HepG2 (cell line): ENCODE data around the gene PRSS3.

Experiments used
- EZH2 ChIP-seq: conservative IDR thresholded peaks from 2 replicates; pipeline ENCODE4 v1.6.1; 2012; ENCODE audit warnings: mild to moderate bottlenecking, low read depth, low read length, moderate library complexity
- FOXK2 ChIP-seq: fragments of 450-650 bp; IDR thresholded peaks from 2 replicates; pipeline ENCODE4 v1.6.1; 2016
- POLR2AphosphoS5 ChIP-seq: IDR thresholded peaks from 2 replicates; pipeline ENCODE4 v1.6.1; 2012; ENCODE audit warnings: low read depth, low read length
- ZBTB43 ChIP-seq: sonication (generic); formaldehyde crosslinking; conservative IDR thresholded peaks from 2 replicates; pipeline ENCODE4 v1.4.0; 2020; ENCODE audit warnings: missing genetic modification reagents
- ZNF280B ChIP-seq: sonication (generic); formaldehyde crosslinking; IDR thresholded peaks from 2 replicates; pipeline ENCODE4 v1.5.0; 2020; ENCODE audit warnings: missing genetic modification reagents, mild to moderate bottlenecking, borderline replicate concordance

GRCh38 chr9:33795819-33796218 is 458 bp downstream of the PRSS3 start:
- TF ChIP-seq ZNF280B (CRISPR knock-in tag) (no peak), ZBTB43 (CRISPR knock-in tag) (no peak), FOXK2 (no peak), POLR2AphosphoS5 (no peak), EZH2 (no peak)
